GM18505 (cell line): Measurements from ENCODE around the gene PRR36.

Source experiments
- ATAC-seq: cut with Tn5 transposase; IDR thresholded peaks from one replicate; pipeline ENCODE4 v1.9.1; 2021; ENCODE audit not compliant: unreplicated experiment
- POLR2A ChIP-seq: IDR thresholded peaks from 4 replicates; pipeline ENCODE4 v1.6.1; 2011; ENCODE audit warnings: borderline replicate concordance; ENCODE audit not compliant: insufficient read depth, insufficient read length; ENCODE audit errors: extremely low read depth

Gene PRR36

DNA sequence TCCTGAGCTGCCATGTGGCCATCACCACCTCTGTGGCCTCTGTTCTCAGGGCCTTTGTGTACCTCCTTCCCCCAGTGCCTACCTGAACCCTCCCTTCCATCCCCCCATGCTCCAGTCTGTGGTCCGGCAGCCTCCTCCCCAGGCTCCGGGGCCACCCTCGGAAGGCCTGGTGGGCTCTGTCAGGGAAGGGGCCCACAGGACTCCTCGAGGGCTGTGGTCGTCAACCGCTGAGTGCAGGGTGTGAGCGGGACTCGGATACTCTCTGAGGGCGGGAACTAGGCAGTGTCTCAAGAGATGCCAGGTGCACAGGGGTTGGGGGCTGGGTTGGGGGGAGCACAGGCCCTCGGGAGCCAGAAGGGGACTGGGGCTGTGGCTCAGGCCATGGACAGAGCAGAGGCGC, 33.4 kb upstream of the PRR36 start:
- no peak for TF ChIP-seq POLR2A
- ATAC-seq, result no peak

DNA sequence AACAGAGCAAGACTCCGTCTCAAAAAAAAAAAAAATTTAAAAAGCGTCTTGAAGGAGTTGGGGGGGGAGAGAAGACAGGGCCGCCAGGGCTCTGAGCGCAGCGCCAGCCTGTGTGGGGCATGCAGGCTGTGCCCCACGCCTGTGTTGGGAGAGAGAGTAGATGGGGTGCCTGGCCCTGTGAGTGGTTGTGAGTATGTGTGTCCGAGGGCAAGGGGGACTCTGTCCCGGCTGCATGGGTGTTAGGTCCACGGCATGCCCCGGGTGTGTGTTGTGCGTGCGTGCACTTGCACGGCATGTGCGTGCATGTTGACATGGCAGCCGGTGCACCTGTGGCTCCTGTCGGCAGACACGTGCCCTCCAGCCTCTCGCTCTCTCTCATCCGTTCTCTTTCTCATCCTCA, 32.9 kb upstream of the PRR36 start:
- no peak for TF ChIP-seq POLR2A

DNA sequence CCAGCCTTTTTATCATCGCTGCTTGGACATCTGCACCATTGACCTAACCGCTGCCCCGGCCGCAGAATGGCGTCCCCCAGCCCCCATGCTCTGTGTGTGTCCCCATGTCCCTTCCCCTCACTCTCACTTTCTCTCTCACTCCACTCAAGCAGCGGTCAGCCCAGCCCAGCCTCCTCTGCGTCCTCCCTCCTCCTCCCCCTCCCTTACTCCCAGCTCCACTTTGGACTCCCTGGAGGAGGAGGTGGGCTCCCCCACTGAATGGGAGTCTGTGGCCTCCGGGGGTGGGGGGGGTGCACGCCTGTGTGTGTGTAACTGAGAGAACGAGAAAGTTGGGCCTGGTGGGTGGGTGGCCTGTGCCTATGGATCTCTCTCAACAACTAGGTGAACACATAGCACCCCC, 31.7 kb upstream of the PRR36 start:
- no peak for TF ChIP-seq POLR2A
- ATAC-seq, result no peak

More for the DNA sequence above, 32.9 kb upstream of the PRR36 start:
- no peak for ATAC-seq

DNA sequence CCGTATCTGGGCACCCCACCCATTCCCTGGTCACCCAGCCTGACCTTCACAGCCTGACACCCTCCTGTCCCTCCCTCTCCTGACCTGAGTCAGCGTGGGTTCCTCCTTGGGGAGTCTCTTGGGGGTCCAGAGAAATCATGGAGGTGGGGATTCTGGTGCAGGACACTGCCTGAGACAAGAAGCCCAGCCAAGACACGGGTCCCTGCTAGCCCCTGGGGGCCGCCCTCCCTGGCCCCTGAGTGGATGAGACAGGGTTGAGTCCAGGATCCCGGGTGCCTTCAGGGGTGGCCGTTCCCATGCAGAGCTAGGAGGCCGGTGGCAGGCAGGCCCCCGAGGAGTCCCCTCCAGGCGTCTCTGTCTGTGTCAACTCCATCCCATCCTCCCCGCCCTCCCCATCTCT, 31.1 kb upstream of the PRR36 start:
- TF ChIP-seq POLR2A, result no peak
- no peak for ATAC-seq

DNA sequence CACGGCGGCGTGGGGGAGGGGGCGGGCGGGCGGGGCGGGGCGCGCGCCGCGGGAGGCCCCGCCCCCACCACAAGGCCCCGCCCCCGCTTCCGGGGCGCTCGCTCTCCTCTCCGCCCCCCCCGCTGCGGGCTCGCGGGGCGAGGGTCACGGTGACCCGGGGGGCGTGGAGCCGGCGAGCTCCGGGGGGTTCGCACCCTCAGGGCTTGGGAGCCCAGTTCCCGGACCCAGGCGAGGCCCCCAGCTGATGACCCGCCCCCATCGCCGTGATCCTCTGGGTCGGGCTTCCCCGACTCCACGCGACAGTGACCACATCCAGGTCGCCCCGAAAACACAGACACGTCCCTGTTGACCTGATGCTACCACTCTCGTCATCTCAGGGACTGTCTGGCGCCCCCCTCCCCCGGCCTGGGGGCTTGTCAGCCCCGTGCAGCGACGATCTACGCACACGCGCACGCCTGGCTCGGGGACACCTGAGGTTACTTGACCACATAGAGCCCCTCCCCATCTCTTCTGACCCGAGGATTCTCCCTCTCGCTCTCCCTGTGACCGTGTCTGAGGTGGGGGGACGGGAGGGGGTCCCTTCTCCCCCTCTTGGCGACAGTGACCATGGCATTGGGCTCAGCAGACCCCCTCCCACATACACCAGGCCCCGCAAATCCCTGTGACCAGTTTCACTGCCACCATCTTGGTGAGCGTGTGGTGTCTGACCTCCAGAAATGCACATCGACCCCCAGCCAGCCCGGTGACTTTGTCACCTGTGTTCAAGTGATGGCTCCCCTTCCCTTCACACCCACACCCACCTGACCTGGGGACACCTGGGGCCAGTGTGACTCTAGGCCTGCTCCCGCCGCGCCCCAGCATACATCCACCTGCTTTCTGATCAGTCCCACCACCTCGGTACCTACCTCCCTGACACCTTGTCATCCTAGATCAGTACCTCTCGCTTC, 30.2 kb upstream of the PRR36 start:
- peak; percentile 33 for ATAC-seq
- TF ChIP-seq POLR2A, result no peak

DNA sequence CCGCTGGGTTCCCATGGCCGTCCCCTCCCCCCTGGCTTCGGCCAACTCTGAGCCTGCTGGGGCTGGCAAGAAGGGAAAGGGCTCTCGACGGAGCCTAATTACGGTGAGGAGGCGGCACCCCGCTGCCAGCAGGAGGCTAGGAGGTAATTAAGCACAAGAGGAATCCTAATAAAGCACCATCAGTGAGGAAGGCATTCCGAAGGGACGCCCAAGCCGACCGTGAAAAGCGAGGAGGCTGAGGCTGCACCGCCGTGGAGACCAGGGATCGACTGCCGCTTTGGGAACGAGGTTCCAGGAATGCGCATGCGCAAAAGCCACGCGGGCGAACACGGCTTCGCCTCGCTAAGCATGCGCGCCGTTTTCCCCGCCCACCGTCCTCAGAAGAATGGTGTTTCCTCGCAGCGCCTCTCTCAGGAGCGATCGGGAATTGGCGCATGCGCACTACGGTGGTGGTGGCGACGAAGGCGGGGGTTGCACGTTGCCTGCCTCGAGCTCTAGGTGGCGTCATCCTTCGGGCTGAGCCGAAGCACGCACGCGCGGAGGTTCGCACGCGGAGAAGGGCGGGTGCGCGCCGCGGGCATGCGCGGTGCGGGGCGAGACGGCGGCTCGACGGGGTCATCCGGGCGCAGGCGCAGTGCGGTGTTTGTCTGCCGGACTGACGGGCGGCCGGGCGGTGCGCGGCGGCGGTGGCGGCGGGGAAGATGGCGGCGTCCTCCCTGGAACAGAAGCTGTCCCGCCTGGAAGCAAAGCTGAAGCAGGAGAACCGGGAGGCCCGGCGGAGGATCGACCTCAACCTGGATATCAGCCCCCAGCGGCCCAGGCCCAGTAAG, 29.3 kb upstream of the PRR36 start, which contains the start of gene MAP2K7:
TSS of gene MAP2K7 (plus strand) at position 634 of the 830 bp plus-strand sequence. CDS start at position 702, 68 bp downstream.
- peak; percentile 89 for TF ChIP-seq POLR2A
- peak; percentile 74 for ATAC-seq

DNA sequence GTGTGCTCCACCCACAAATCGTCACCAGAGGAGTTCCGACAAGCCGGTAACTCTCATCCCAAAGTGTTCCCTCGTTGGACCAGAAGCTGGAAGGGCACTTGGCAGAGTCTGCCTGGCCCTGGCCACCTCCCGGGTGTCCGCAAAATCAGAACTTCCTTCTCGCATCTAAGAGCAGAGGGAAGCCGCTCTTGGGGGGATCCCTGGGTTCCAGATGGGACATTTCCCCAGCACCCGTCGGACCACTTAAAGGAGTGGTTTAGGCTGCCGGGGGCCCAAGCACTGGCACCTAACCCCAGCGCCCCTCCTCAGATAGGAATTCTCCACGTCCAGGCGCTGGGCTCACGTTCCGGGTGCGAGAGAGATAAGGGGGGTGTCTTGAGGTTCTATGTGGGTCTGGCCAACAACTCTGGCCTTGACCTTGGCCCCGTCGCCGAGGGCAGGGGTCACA, 28.6 kb upstream of the PRR36 start:
- ATAC-seq, result peak; percentile 2
- TF ChIP-seq POLR2A, result no peak

DNA sequence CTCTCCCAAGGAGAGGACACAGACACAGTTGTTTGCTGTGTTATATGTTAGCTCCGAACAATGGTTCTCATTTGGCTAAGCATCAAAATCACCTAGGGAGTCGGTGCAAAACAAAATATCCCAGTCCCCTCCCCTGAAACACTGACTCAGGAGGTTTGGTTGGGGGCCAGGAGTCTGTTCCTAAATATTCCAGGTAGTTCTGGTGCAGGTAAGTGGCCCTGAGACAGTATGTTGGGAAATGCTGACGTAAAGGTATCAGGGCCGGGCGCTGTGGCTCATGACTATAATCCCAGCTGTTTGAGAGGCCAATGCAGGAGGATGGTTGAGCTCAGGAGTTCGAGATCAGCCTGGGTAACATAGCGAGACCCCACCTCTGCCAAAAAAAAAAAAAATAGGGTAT, 27.1 kb upstream of the PRR36 start:
- ATAC-seq, result no peak
- TF ChIP-seq POLR2A, result no peak

DNA sequence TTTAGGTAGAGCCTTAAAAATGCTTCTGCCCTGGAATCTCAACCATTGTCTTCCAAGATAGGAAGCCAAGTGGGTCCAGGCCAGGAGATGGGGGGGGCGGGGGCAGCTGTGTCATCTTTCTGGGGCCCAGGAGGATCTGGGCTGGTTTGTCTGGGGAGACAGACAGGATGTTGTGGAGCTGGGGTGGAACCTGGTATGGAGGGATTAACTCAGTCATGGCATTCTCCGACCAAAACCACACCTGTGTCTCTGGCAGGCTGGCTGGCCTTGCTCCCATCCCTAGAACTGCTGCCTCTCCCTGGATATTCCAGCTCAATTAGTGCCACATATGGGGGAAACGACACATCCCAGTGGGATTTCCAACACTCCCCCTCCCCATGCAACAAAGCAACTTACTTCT, 26.7 kb upstream of the PRR36 start:
- no peak for TF ChIP-seq POLR2A
- no peak for ATAC-seq

DNA sequence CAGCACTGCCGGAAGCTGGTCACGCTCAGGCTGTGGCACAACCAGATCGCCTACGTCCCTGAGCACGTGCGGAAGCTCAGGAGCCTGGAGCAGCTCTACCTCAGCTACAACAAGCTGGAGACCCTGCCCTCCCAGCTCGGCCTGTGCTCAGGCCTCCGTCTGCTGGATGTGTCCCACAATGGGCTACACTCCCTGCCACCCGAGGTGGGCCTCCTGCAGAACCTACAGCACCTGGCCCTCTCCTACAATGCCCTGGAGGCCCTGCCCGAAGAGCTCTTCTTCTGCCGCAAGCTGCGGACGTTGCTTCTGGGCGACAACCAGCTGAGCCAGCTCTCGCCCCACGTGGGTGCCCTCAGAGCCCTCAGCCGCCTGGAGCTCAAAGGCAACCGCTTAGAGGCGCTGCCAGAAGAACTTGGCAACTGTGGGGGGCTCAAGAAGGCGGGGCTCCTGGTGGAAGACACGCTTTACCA, 26.2 kb upstream of the PRR36 start:
- no peak for ATAC-seq
- no peak for TF ChIP-seq POLR2A

DNA sequence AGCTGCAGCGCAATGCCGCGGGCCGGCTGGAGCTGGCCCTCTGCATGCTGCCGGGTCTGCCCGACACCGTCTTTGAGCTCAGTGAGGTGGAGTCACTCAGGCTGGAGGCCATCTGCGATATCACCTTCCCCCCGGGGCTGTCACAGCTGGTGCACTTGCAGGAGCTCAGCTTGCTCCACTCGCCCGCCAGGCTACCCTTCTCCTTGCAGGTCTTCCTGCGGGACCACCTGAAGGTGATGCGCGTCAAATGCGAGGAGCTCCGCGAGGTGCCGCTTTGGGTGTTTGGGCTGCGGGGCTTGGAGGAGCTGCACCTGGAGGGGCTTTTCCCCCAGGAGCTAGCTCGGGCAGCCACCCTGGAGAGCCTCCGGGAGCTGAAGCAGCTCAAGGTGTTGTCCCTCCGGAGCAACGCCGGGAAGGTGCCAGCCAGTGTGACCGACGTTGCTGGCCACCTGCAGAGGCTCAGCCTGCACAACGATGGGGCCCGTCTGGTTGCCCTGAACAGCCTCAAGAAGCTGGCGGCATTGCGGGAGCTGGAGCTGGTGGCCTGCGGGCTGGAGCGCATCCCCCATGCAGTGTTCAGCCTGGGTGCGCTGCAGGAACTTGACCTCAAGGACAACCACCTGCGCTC, 25.7 kb upstream of the PRR36 start:
- ATAC-seq, result no peak
- no peak for TF ChIP-seq POLR2A

DNA sequence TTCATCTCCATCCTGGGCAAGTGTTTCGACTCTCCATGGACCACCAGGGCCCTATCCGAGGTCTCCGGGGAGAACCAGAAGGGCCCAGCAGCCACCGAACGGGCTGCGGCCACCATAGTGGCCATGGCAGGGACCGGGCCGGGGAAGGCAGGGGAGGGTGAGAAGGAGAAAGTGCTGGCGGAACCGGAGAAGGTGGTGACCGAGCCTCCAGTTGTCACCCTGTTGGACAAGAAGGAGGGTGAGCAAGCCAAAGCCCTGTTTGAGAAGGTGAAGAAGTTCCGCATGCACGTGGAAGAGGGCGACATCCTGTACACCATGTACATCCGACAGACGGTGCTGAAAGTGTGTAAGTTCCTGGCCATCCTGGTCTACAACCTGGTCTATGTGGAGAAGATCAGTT, 24.8 kb upstream of the PRR36 start:
- no peak for ATAC-seq
- TF ChIP-seq POLR2A, result no peak

DNA sequence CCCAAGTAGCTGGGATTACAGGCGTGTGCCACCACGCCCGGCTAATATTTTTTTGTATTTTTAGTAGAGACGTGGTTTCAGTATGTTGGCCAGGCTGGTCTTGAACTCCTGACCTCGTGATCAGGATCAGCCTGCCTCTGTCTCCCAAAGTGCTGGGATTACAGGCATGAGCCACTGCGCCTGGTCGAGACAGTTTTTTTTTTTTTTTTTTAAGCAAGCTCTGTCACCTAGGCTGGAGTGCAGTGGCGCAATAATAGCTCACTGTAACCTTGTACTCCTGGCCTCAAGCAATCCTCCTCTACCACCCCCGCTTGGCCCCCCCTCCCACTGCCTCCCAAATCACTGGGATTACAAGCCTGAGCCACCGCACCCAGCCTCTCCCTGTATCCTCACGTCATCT, 23.1 kb upstream of the PRR36 start:
- no peak for ATAC-seq
- no peak for TF ChIP-seq POLR2A

DNA sequence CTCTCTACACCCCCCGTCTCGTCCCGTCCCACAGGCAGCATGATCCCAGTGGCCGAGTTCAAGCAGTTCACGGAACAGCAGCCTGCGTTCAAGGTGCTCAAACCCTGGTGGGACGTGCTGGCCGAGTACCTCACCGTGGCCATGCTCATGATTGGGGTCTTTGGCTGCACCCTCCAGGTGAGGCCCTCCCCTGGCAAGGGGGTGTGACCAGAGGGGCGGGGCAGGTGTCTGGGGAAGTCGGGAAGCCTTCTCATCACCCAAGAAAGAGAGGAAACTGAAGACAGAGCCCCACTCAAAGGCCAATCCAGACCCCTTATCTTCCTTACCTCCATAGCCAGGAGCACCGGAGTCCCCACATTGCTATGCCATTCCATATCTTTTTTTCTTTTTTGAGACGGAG, 21.4 kb upstream of the PRR36 start:
- ATAC-seq, result no peak
- TF ChIP-seq POLR2A, result no peak
